Stimulated activated CD4-positive, alpha-beta T cell treated with anti-CD3 and anti-CD28 coated beads, TNF-alpha, amount 100 ng/mL, for 1 hour (primary cell): ENCODE measurements around the gene STPG1.
A peak's percentile ranks its signal among the peaks of the same experiment; 100 is the strongest.

Experiments used
- DNase-seq, 3 donors: peaks; one replicate each; pipeline ENCODE4 v3.0.0-alpha.2; 2020; ENCODE audit warnings: low read depth in 3 of 3, low spot score in 1 of 3

Gene STPG1

GRCh38 chr1:24392982-24393650, 20.5 kb downstream of the STPG1 start:
- DNase-seq: no peak

- DNase-seq: no peak
These were observed 21.0 kb downstream of the STPG1 start for GRCh38 chr1:24392604-24392946.

- DNase-seq: peak in 2 of 3 donors; percentile 24 to 36
These were observed 21.5 kb downstream of the STPG1 start for GRCh38 chr1:24391882-24392603.

GRCh38 chr1:24390924-24391782, 22.4 kb downstream of the STPG1 start:
- peak; percentile 18 to 46 (median 45) for DNase-seq

GRCh38 chr1:24389231-24389678, 24.3 kb downstream of the STPG1 start:
- DNase-seq: no peak

GRCh38 chr1:24388331-24388885, 25.2 kb downstream of the STPG1 start:
- no peak for DNase-seq

- DNase-seq: no peak
These were observed 25.9 kb downstream of the STPG1 start for GRCh38 chr1:24387636-24388175.

GRCh38 chr1:24386931-24387330, 26.7 kb downstream of the STPG1 start:
- DNase-seq: no peak

GRCh38 chr1:24386241-24386640, 27.3 kb downstream of the STPG1 start:
- DNase-seq: no peak

GRCh38 chr1:24385160-24385940, 28.2 kb downstream of the STPG1 start:
- no peak for DNase-seq

- DNase-seq: peak in 1 of 3 donors; percentile 12
These were observed 29.1 kb downstream of the STPG1 start for GRCh38 chr1:24384251-24385090.

GRCh38 chr1:24383381-24383940, 30.1 kb downstream of the STPG1 start:
- no peak for DNase-seq

GRCh38 chr1:24382165-24382577, 31.4 kb downstream of the STPG1 start:
- no peak for DNase-seq

GRCh38 chr1:24381256-24381655, 32.3 kb downstream of the STPG1 start:
- DNase-seq: no peak

GRCh38 chr1:24380508-24380907, 33.1 kb downstream of the STPG1 start:
- DNase-seq: no peak

GRCh38 chr1:24379733-24380315, 33.8 kb downstream of the STPG1 start:
- DNase-seq: no peak

GRCh38 chr1:24374891-24375786, 38.4 kb downstream of the STPG1 start:
- no peak for DNase-seq

GRCh38 chr1:24373710-24374109, 39.9 kb downstream of the STPG1 start:
- DNase-seq: no peak
